ENCODE measurements around the gene WWP2. TPM values are rescaled to one million over a fixed set of nuclear protein-coding genes. Genes with fewer than 3 reads are reported as not detected.
A peak's percentile ranks its signal among the peaks of the same experiment; 100 is the strongest.

WWP2 gene
- total and polyA plus RNA-seq, 9 donors, result 22.5 to 49.4 (median 39.3) TPM

DNA sequence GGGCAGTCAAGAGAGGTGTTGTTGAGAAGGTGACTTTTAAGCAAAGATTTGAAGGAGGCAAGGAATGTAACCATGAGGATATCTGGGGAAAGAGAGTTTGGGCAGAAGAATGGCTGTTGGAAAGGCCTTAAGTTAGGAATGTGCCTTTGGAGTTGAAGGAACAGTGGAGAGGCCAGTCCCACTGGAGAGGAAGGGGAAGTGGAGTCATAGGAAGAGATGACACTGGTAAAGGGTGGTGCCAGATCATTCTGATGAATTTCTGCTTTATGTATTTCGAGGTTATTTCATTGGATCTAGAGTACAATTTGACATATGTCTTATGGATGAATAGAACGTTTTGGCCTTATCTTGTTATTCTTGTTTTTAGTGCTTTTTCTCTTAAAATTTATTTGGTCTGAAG is 93.5 kb downstream of the WWP2 start:
- intact Hi-C loops (cut with DNase I), result no loop called here
- WGBS, 3 donors, result 51 to 55% (median 54%) methylated on average over 2 of the region's 2 CpGs
- TF ChIP-seq EP300 (IDR thresholded peaks at IDR 0.05), result no peak
- no peak for TF ChIP-seq POLR2A (IDR thresholded peaks at IDR 0.05)
- TF ChIP-seq, protein P1, sequence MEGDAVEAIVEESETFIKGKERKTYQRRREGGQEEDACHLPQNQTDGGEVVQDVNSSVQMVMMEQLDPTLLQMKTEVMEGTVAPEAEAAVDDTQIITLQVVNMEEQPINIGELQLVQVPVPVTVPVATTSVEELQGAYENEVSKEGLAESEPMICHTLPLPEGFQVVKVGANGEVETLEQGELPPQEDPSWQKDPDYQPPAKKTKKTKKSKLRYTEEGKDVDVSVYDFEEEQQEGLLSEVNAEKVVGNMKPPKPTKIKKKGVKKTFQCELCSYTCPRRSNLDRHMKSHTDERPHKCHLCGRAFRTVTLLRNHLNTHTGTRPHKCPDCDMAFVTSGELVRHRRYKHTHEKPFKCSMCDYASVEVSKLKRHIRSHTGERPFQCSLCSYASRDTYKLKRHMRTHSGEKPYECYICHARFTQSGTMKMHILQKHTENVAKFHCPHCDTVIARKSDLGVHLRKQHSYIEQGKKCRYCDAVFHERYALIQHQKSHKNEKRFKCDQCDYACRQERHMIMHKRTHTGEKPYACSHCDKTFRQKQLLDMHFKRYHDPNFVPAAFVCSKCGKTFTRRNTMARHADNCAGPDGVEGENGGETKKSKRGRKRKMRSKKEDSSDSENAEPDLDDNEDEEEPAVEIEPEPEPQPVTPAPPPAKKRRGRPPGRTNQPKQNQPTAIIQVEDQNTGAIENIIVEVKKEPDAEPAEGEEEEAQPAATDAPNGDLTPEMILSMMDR (IDR thresholded peaks at IDR 0.05), result no peak

DNA sequence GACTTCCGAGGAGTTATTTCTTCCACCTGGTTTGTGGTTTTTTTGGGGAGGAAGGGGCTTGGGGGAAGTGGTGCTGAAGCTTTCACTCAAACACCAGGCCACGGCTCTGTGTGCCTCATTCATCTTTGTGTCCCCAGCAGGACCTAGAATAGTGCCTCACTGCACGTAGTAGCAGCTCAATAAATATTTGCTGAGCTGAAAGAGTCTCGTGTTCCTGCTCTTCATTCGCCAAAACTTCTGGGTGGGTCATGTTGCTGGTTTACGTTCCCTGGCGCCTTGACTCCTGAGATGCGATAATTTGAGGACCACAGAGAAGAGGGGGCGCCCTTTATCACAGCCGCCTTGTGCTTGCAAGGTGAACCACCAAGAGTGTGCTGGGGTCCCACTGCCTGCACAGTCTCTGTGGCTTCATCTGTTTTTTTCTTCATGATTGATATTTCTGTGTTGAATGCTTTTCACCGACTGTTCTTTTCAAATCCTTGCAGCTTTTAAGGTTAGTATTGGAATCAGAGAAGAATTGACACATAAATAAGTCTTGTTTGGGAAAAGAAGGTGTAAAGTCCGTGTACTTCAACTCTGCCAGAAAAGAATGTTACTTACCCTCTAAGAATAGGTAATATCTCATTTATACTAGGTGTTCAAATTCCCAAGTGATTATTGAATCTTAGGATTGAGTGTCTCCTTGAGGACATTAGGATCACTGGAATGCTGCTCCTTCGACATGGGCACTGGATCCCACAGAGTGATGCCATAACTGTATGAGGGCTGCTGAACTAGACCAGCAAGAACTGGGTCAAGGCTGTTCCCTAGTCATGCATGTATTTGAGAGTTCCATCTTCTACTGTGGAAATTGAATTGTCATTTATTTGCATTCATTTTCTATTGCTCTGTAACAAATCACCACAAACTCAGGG is 96.3 kb downstream of the WWP2 start:
- Histone ChIP-seq H3K4me3 (no peak overlapping the region), H3K27me3 (no peaks in the 10 kb centered on the region), H3K27ac (peak overlapping the region in 1 of 2 donors; percentile 24), H3K4me1 (ENCODE audit: insufficient read depth) (peaks cover 14% of the 10 kb centered on the region), H3K36me3 (no peaks in the 10 kb centered on the region), H3K9me3 (no peaks in the 10 kb centered on the region)
- intact Hi-C loops (cut with DNase I), result no loop called here
- no peak for DNase-seq
- 87 to 93% (median 91%) methylated on average over 13 of the region's 13 CpGs for WGBS, 3 donors
- TF ChIP-seq EP300 (IDR thresholded peaks at IDR 0.05) (no peak), POLR2A (IDR thresholded peaks at IDR 0.05) (no peak)
- TF ChIP-seq, protein P1 (IDR thresholded peaks at IDR 0.05), result no peak

More for the DNA sequence above, 93.5 kb downstream of the WWP2 start:
- no peaks in the 10 kb centered on the region for H3K27me3 ChIP-seq
- H3K36me3 ChIP-seq, result no peaks in the 10 kb centered on the region
- peaks cover 5% of the 10 kb centered on the region for H3K4me1 ChIP-seq (ENCODE audit: insufficient read depth)
- no peak overlapping the region for H3K4me3 ChIP-seq
- H3K27ac ChIP-seq, result no peak overlapping the region
- DNase-seq, result no peak
- no peaks in the 10 kb centered on the region for H3K9me3 ChIP-seq

DNA sequence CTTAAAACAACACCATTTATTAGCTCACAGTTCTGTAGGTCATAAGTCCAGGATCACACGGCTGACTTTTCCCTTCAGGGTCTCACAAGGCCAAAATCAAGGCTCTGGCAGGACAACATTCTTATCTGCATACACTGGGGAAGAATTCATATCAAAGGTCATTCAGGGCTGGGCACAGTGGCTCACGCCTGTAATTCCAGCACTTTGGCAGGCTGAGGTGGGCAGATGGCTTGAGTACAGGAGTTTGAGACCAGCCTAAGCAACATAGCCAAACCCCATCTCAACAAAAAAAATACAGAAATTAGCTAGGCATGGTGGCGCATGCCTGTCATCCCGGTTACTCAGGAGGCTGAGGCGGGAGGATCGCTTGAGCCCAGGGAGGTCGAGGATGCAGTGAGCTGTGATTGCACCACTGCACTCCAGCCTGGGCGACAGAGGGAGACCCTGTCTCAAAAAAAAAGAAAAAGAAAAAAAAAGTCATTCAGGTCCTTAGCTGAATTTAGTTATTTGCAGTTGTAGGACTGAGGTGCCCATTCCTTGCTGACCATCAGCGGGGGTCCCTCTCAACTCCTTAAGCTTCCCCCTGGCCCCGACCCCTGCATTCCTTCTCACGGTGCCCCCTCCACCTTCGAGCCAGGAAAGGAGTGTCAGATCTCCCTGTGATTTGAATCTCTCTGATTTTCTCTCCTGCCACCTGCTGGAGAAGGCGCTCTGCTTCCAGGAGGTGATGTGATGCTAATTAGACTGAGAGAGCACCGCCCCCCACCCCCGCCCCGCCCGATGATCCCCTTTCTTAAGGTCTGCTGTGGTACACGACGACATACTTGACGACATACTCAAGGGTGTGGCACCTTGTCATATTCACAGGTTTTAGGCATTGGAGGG is 97.2 kb downstream of the WWP2 start:
- no peaks in the 10 kb centered on the region for H3K9me3 ChIP-seq
- no peak for DNase-seq
- whole genome bisulfite sequencing, 3 donors, result 62 to 65% (median 63%) methylated on average over 20 of the region's 20 CpGs
- H3K27ac ChIP-seq, result peak overlapping the region in 1 of 2 donors; percentile 24
- H3K27me3 ChIP-seq, result no peaks in the 10 kb centered on the region
- H3K4me3 ChIP-seq, result no peak overlapping the region
- H3K4me1 ChIP-seq (ENCODE audit: insufficient read depth), result peaks cover 14% of the 10 kb centered on the region
- TF ChIP-seq, protein P1 (IDR thresholded peaks at IDR 0.05), result no peak
- no peak for TF ChIP-seq EP300 (IDR thresholded peaks at IDR 0.05)
- no peak for TF ChIP-seq POLR2A (IDR thresholded peaks at IDR 0.05)
- H3K36me3 ChIP-seq, result no peaks in the 10 kb centered on the region
- intact Hi-C loops (cut with DNase I), result no loop called here

Measured in ovary (tissue), 9 donors.